Measurements from ENCODE around the gene CADM4. TPM values are rescaled to one million over a fixed set of nuclear protein-coding genes. Genes with fewer than 3 reads are reported as not detected.
A peak's percentile ranks its signal among the peaks of the same experiment; 100 is the strongest.

Gene CADM4
- total RNA-seq, 2 donors from 2014 or later = 0.40 to 0.91 TPM

GRCh38 chr19:43620061-43621001 is 19.3 kb downstream of the CADM4 start:
- ATAC-seq (no peak), DNase-seq (peak; percentile 66 to 75 (median 69))
- Mint-ChIP-seq H3K4me3 (peak overlapping the region; percentile 97), H3K4me1 (peaks cover 25% of the 10 kb centered on the region), H3K36me3 (ENCODE audit: low read depth) (no peaks in the 10 kb centered on the region), H3K27ac (peak overlapping the region; percentile 91), H3K27me3 (no peaks in the 10 kb centered on the region)
- no peaks in the 10 kb centered on the region for H3K9me3 ChIP-seq (ENCODE audit: control insufficient read depth, low read length, poor library complexity, severe bottlenecking)

GRCh38 chr19:43619262-43620060 is 20.2 kb downstream of the CADM4 start, which contains the start of gene ZNF428:
TSS of gene ZNF428 (minus strand) at chr19:43619629. CDS start at chr19:43614304, 5,325 bp downstream.
- Mint-ChIP-seq H3K36me3 (ENCODE audit: low read depth) (no peaks in the 10 kb centered on the region), H3K4me3 (peak within 1 kb of the TSS; percentile 97), H3K4me1 (peaks cover 27% of the 10 kb centered on the region), H3K27ac (peak within 1 kb of the TSS; percentile 91), H3K27me3 (no peaks in the 10 kb centered on the region)
- DNase-seq = peak; percentile 76 to 88 (median 85)
- H3K9me3 ChIP-seq (ENCODE audit: control insufficient read depth, low read length, poor library complexity, severe bottlenecking) = no peaks in the 10 kb centered on the region
- ATAC-seq = peak; percentile 90

GRCh38 chr19:43618921-43619261 is 20.8 kb downstream of the CADM4 start:
- Mint-ChIP-seq H3K27ac (peak overlapping the region; percentile 91), H3K36me3 (ENCODE audit: low read depth) (no peaks in the 10 kb centered on the region), H3K4me3 (peak overlapping the region; percentile 97), H3K4me1 (peaks cover 25% of the 10 kb centered on the region), H3K27me3 (no peaks in the 10 kb centered on the region)
- ATAC-seq (peak; percentile 12), DNase-seq (no peak)
- no peaks in the 10 kb centered on the region for H3K9me3 ChIP-seq (ENCODE audit: control insufficient read depth, low read length, poor library complexity, severe bottlenecking)

GRCh38 chr19:43616954-43617353 is 22.7 kb downstream of the CADM4 start:
- ATAC-seq = no peak
- no peak overlapping the region for H3K4me3 Mint-ChIP-seq

GRCh38 chr19:43616306-43616705 is 23.3 kb downstream of the CADM4 start:
- ATAC-seq (no peak), DNase-seq (no peak)
- no peak overlapping the region for H3K4me3 Mint-ChIP-seq
- H3K27ac Mint-ChIP-seq = peak overlapping the region; percentile 39
- H3K4me1 Mint-ChIP-seq = peaks cover 34% of the 10 kb centered on the region
- H3K36me3 Mint-ChIP-seq (ENCODE audit: low read depth) = peaks cover 12% of the 10 kb centered on the region
- no peaks in the 10 kb centered on the region for H3K27me3 Mint-ChIP-seq
- H3K9me3 ChIP-seq (ENCODE audit: control insufficient read depth, low read length, poor library complexity, severe bottlenecking) = no peaks in the 10 kb centered on the region

More at GRCh38 chr19:43616954-43617353, 22.7 kb downstream of the CADM4 start:
- H3K36me3 Mint-ChIP-seq (ENCODE audit: low read depth) = peaks cover 12% of the 10 kb centered on the region
- H3K27ac Mint-ChIP-seq = peak overlapping the region; percentile 39
- no peaks in the 10 kb centered on the region for H3K9me3 ChIP-seq (ENCODE audit: control insufficient read depth, low read length, poor library complexity, severe bottlenecking)
- no peak for DNase-seq
- H3K4me1 Mint-ChIP-seq = peaks cover 34% of the 10 kb centered on the region
- H3K27me3 Mint-ChIP-seq = no peaks in the 10 kb centered on the region

GRCh38 chr19:43612374-43612773 is 27.3 kb downstream of the CADM4 start:
- Mint-ChIP-seq H3K4me3 (no peak overlapping the region), H3K4me1 (peaks cover 30% of the 10 kb centered on the region), H3K27ac (peak overlapping the region; percentile 84)

GRCh38 chr19:43611788-43612187 is 27.9 kb downstream of the CADM4 start, which contains the start of gene SRRM5:
TSS of gene SRRM5 (plus strand) at chr19:43612088. CDS start at chr19:43612122, 34 bp downstream.
- peaks cover 30% of the 10 kb centered on the region for H3K4me1 Mint-ChIP-seq
- no peak for ATAC-seq
- peaks cover 12% of the 10 kb centered on the region for H3K36me3 Mint-ChIP-seq (ENCODE audit: low read depth)
- H3K27ac Mint-ChIP-seq = peak within 1 kb of the TSS; percentile 84
- no peak for DNase-seq
- no peak within 1 kb of the TSS for H3K4me3 Mint-ChIP-seq
- no peaks in the 10 kb centered on the region for H3K9me3 ChIP-seq (ENCODE audit: control insufficient read depth, low read length, poor library complexity, severe bottlenecking)
- no peaks in the 10 kb centered on the region for H3K27me3 Mint-ChIP-seq

More at GRCh38 chr19:43612374-43612773, 27.3 kb downstream of the CADM4 start:
- H3K36me3 Mint-ChIP-seq (ENCODE audit: low read depth) = peaks cover 12% of the 10 kb centered on the region
- DNase-seq (no peak), ATAC-seq (no peak)
- no peaks in the 10 kb centered on the region for H3K27me3 Mint-ChIP-seq
- no peaks in the 10 kb centered on the region for H3K9me3 ChIP-seq (ENCODE audit: control insufficient read depth, low read length, poor library complexity, severe bottlenecking)

- Mint-ChIP-seq H3K27ac (peak overlapping the region; percentile 49), H3K27me3 (no peaks in the 10 kb centered on the region), H3K4me3 (no peak overlapping the region), H3K36me3 (ENCODE audit: low read depth) (peaks cover 12% of the 10 kb centered on the region), H3K4me1 (peaks cover 26% of the 10 kb centered on the region)
- DNase-seq (no peak), ATAC-seq (no peak)
- no peaks in the 10 kb centered on the region for H3K9me3 ChIP-seq (ENCODE audit: control insufficient read depth, low read length, poor library complexity, severe bottlenecking)
These were observed 29.2 kb downstream of the CADM4 start for GRCh38 chr19:43610493-43610892.

- Mint-ChIP-seq H3K36me3 (ENCODE audit: low read depth) (peaks cover 12% of the 10 kb centered on the region), H3K27me3 (no peaks in the 10 kb centered on the region), H3K4me1 (peaks cover 25% of the 10 kb centered on the region), H3K27ac (no peak overlapping the region), H3K4me3 (no peak overlapping the region)
- H3K9me3 ChIP-seq (ENCODE audit: control insufficient read depth, low read length, poor library complexity, severe bottlenecking) = no peaks in the 10 kb centered on the region
- no peak for ATAC-seq
- DNase-seq = no peak
These were observed 29.8 kb downstream of the CADM4 start for GRCh38 chr19:43609872-43610271.

GRCh38 chr19:43607238-43608205 is 32.1 kb downstream of the CADM4 start:
- Mint-ChIP-seq H3K36me3 (ENCODE audit: low read depth) (peaks cover 6% of the 10 kb centered on the region), H3K4me1 (peaks cover 8% of the 10 kb centered on the region), H3K27me3 (no peaks in the 10 kb centered on the region), H3K4me3 (no peak overlapping the region), H3K27ac (peak overlapping the region; percentile 24)
- DNase-seq (no peak), ATAC-seq (no peak)
- no peaks in the 10 kb centered on the region for H3K9me3 ChIP-seq (ENCODE audit: control insufficient read depth, low read length, poor library complexity, severe bottlenecking)

- H3K36me3 Mint-ChIP-seq (ENCODE audit: low read depth) = peaks cover 2% of the 10 kb centered on the region
- ATAC-seq (no peak), DNase-seq (no peak)
- peaks cover 8% of the 10 kb centered on the region for H3K4me1 Mint-ChIP-seq
- no peaks in the 10 kb centered on the region for H3K27me3 Mint-ChIP-seq
- no peaks in the 10 kb centered on the region for H3K9me3 ChIP-seq (ENCODE audit: control insufficient read depth, low read length, poor library complexity, severe bottlenecking)
- no peak overlapping the region for H3K4me3 Mint-ChIP-seq
- peak overlapping the region; percentile 24 for H3K27ac Mint-ChIP-seq
These were observed 33.0 kb downstream of the CADM4 start for GRCh38 chr19:43606569-43607229.
